SKM-1 treated with dmso at 0.1 percent for 144 hours (cell line): ENCODE data around the gene COPB2.
A peak's percentile ranks its signal among the peaks of the same experiment; 100 is the strongest.
"Not testable (repeated sequence)": the region's sequence is repeated elsewhere in the genome, so short reads cannot be mapped to it uniquely, and the experiment has no call there.

Experiments
- DNase-seq: peaks from one replicate; lab custom pipeline; 2025; ENCODE audit not compliant: unreplicated experiment; lab: John Stamatoyannopoulos, UW

The COPB2 gene

GRCh38 chr3:139389552-139390368, at the start of gene COPB2:
COPB2 (minus strand) TSS chr3:139389647; CDS start chr3:139389550, 97 bp downstream.
- peak; percentile 96 for DNase-seq

GRCh38 chr3:139434764-139435307, 45.4 kb upstream of the COPB2 start:
- no peak for DNase-seq

- DNase-seq: no peak
Measured at GRCh38 chr3:139434228-139434627, 44.8 kb upstream of the COPB2 start.

- DNase-seq: no peak
Measured at GRCh38 chr3:139433089-139433488, 43.6 kb upstream of the COPB2 start.

- DNase-seq: no peak
Measured at GRCh38 chr3:139430493-139430892, 41.0 kb upstream of the COPB2 start.

GRCh38 chr3:139427283-139428060, 38.0 kb upstream of the COPB2 start:
- peak; percentile 85 for DNase-seq

GRCh38 chr3:139425745-139426400, 36.4 kb upstream of the COPB2 start:
- DNase-seq: no peak

GRCh38 chr3:139423232-139423631, 33.8 kb upstream of the COPB2 start:
- no peak for DNase-seq

- no peak for DNase-seq
Measured at GRCh38 chr3:139421460-139421859, 32.0 kb upstream of the COPB2 start.

GRCh38 chr3:139421040-139421439, 31.6 kb upstream of the COPB2 start:
- no peak for DNase-seq

GRCh38 chr3:139418144-139418543, 28.7 kb upstream of the COPB2 start:
- DNase-seq: no peak

GRCh38 chr3:139416275-139416674, 26.8 kb upstream of the COPB2 start:
- DNase-seq: no peak

- no peak for DNase-seq
Measured at GRCh38 chr3:139414608-139415224, 25.3 kb upstream of the COPB2 start.

- DNase-seq: not testable (repeated sequence)
Measured at GRCh38 chr3:139412891-139413290, 23.4 kb upstream of the COPB2 start.

- not testable (repeated sequence) for DNase-seq
Measured at GRCh38 chr3:139401155-139401554, 11.7 kb upstream of the COPB2 start.

GRCh38 chr3:139396707-139397106, 7.3 kb upstream of the COPB2 start:
- no peak for DNase-seq

GRCh38 chr3:139394116-139394515, 4.7 kb upstream of the COPB2 start:
- DNase-seq: no peak

- DNase-seq: no peak
Measured at GRCh38 chr3:139388821-139389551, 461 bp downstream of the COPB2 start.

GRCh38 chr3:139388077-139388476, 1.4 kb downstream of the COPB2 start:
- DNase-seq: no peak

GRCh38 chr3:139382291-139382690, 7.2 kb downstream of the COPB2 start:
- not testable (repeated sequence) for DNase-seq
